SK-N-SH (cell line): Measurements from ENCODE around the gene CHST15. TPM values are rescaled to one million over a fixed set of nuclear protein-coding genes. Genes with fewer than 3 reads are reported as not detected.

Experiments
- CTCF ChIA-PET: fragments of 300-600, 350-600 bp; formaldehyde crosslinking; extraction: SDS; loops from one replicate; lab custom pipeline; 2021; lab: Yijun Ruan, JAX
- POLR2A ChIA-PET: fragments of 350-600 bp; sonication (Branson Sonifier 250); formaldehyde crosslinking; extraction: SDS; loops from one replicate; lab custom pipeline; 2020; ENCODE audit warnings: antibody characterized with exemption, inconsistent platforms; lab: Yijun Ruan, JAX
- DNase-seq: peaks from one replicate; pipeline ENCODE4 v3.0.0; 2012
- H2AFZ ChIP-seq: fragments of 200-600 bp; sonication (generic); 2 replicates; pipeline ENCODE4 v1.8.1; 2016; ENCODE audit warnings: antibody characterized with exemption, mild to moderate bottlenecking, low read depth
- H3F3A ChIP-seq: fragments of 200-600 bp; sonication (generic); replicated peaks from 2 replicates; pipeline ENCODE3; 2016; ENCODE audit warnings: antibody characterized with exemption, mild to moderate bottlenecking; ENCODE audit not compliant: insufficient read depth
- H3K27ac ChIP-seq, 2 experiments: fragments of 200-500 bp in 1 of 2; fragments of 200-600 bp in 1 of 2; sonication (Bioruptor generic) in 1 of 2; sonication (generic), shearing (Covaris generic) in 1 of 2; 2 replicates each; pipeline versions ENCODE4 v1.5.1 to v1.6.1; 2014 to 2016; ENCODE audit warnings: low read depth in 2 of 2, inconsistent platforms in 1 of 2, low read length in 1 of 2, mild to moderate bottlenecking in 1 of 2, mixed read lengths in 1 of 2
- H3K27me3 ChIP-seq: fragments of 200-600 bp; sonication (generic), shearing (Covaris generic); 2 replicates; pipeline ENCODE4 v1.6.1; 2016; ENCODE audit warnings: mixed run types; ENCODE audit not compliant: insufficient read depth
- H3K36me3 ChIP-seq, 2 experiments: fragments of 200-500 bp in 1 of 2; fragments of 200-600 bp in 1 of 2; sonication (Bioruptor generic) in 1 of 2; sonication (generic) in 1 of 2; replicated peaks in 1 of 2; 2 replicates each; pipeline versions ENCODE3 to v1.5.1; 2014 to 2016; ENCODE audit warnings: low read length in 1 of 2, mild to moderate bottlenecking in 1 of 2; ENCODE audit not compliant: insufficient read depth in 2 of 2, control insufficient read depth in 1 of 2
- H3K4me1 ChIP-seq, 2 experiments: fragments of 200-500 bp in 1 of 2; fragments of 200-600 bp in 1 of 2; sonication (Bioruptor generic) in 1 of 2; sonication (generic), shearing (Covaris generic) in 1 of 2; 2 replicates each; pipeline versions ENCODE4 v1.5.1 to v1.6.1; 2014 to 2016; ENCODE audit warnings: low read depth in 1 of 2, low read length in 1 of 2, mixed run types in 1 of 2; ENCODE audit not compliant: insufficient read depth in 2 of 2, control insufficient read depth in 1 of 2
- H3K4me2 ChIP-seq: fragments of 200-600 bp; sonication (generic), shearing (Covaris generic); 2 replicates; pipeline ENCODE4 v1.6.1; 2017; ENCODE audit warnings: mixed run types
- H3K4me3 ChIP-seq, 2 experiments: fragments of 200-500 bp in 1 of 2; fragments of 200-600 bp in 1 of 2; sonication (Bioruptor generic) in 1 of 2; sonication (generic), shearing (Covaris generic) in 1 of 2; 2 replicates each; pipeline versions ENCODE4 v1.5.1 to v1.8.1; 2014 to 2016; ENCODE audit warnings: low read depth in 2 of 2, inconsistent platforms in 1 of 2, low read length in 1 of 2, mild to moderate bottlenecking in 1 of 2, mixed read lengths in 1 of 2, moderate library complexity in 1 of 2
- H3K79me2 ChIP-seq: fragments of 200-600 bp; sonication (generic); 2 replicates; pipeline ENCODE4 v1.8.1; 2017; ENCODE audit warnings: mild to moderate bottlenecking; ENCODE audit not compliant: insufficient read depth
- H3K9ac ChIP-seq: fragments of 200-600 bp; sonication (generic); 2 replicates; pipeline ENCODE4 v1.6.1; 2017; ENCODE audit warnings: mixed run types
- H3K9me2 ChIP-seq: fragments of 200-600 bp; sonication (generic); 2 replicates; pipeline ENCODE4 v1.6.1; 2017; ENCODE audit warnings: mixed run types
- H3K9me3 ChIP-seq: fragments of 200-600 bp; sonication (generic); 2 replicates; pipeline ENCODE4 v1.6.1; 2017; ENCODE audit warnings: mixed run types, mild to moderate bottlenecking, moderate library complexity
- H4K20me1 ChIP-seq: fragments of 200-600 bp; sonication (generic); 2 replicates; pipeline ENCODE4 v1.6.1; 2017; ENCODE audit warnings: mild to moderate bottlenecking, mixed run types; ENCODE audit not compliant: insufficient read depth
- FOSL2 ChIP-seq: IDR thresholded peaks from 2 replicates; pipeline ENCODE4 v1.4.0; 2012; ENCODE audit warnings: low read depth, mild to moderate bottlenecking, moderate library complexity, borderline replicate concordance
- FOXJ3 ChIP-seq: sonication (generic); formaldehyde crosslinking; IDR thresholded peaks from 2 replicates; pipeline ENCODE4 v1.5.1; 2020; ENCODE audit warnings: mild to moderate bottlenecking, missing genetic modification reagents
- NFIC ChIP-seq: IDR thresholded peaks from 2 replicates; pipeline ENCODE4 v1.4.0; 2012; ENCODE audit warnings: borderline replicate concordance
- PBX3 ChIP-seq: IDR thresholded peaks from 2 replicates; pipeline ENCODE4; 2012
- RFX5 ChIP-seq: IDR thresholded peaks from 2 replicates; pipeline ENCODE4 v1.6.1; 2012; ENCODE audit warnings: mild to moderate bottlenecking, improper control_type of control experiment, low read length
- SMC3 ChIP-seq: IDR thresholded peaks from 2 replicates; pipeline ENCODE4 v1.6.1; 2012; ENCODE audit warnings: low read depth, low read length, improper control_type of control experiment
- TCF12 ChIP-seq: IDR thresholded peaks from 2 replicates; pipeline ENCODE4 v1.4.0; 2012
- WGBS: methylation state at CpG from one replicate; pipeline ENCODE4 v1.1.6; 2017; ENCODE audit warnings: low lambda C conversion rate; 5-methylcytosine and 5-hydroxymethylcytosine counted together
- polyA plus RNA-seq, 3 experiments: library from polyadenylated mRNA; depleted of rRNA; stranded (reverse); fragments of >200 nt; gene quantifications; 2 replicates each; pipeline ENCODE4 v1.2.3, GENCODE V29; 2012
- TF ChIP-seq, protein P1 (sequence below): IDR thresholded peaks from 2 replicates; pipeline ENCODE4 v1.4.0; 2012; ENCODE audit warnings: low read depth, borderline replicate concordance
- TF ChIP-seq, protein P2 (sequence below): fragments of 150-350 bp; IDR thresholded peaks from 2 replicates; pipeline ENCODE4 v1.6.1; 2016; ENCODE audit warnings: mild to moderate bottlenecking, low read depth, low read length

CHST15 gene
- polyA plus RNA-seq, 1 of the 3 experiments (the other 2 are of a cell fraction), result 0.02 TPM

DNA sequence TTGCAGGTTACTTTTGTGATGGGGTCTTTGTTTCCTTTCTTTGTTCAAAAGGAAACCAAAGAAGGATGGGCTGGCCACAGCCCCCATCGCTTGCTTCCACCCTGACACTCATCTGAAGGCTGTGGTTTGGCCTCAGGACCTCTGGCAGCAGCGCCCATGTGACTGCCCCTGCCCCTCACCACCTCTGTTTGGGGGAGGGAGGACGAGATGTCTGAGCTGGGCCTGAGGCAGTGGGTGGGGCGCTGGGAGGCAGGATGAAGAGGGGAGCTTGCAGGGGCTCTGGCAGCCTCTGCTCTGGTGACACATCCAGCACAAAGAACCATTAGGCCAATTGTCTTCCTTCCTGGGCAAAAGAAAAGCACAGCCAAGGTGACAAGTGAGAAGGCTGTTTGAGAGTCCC, 15.9 kb upstream of the CHST15 start:
- Histone ChIP-seq H3K27ac (no peak overlapping the region), H3K9me3 (no peaks in the 10 kb centered on the region), H3F3A (no peaks in the 10 kb centered on the region), H4K20me1 (no peaks in the 10 kb centered on the region), H2AFZ (no peak overlapping the region), H3K79me2 (no peaks in the 10 kb centered on the region), H3K4me3 (no peak overlapping the region), H3K9ac (no peak overlapping the region), H3K36me3 (no peaks in the 10 kb centered on the region), H3K4me1 (no peaks in the 10 kb centered on the region), H3K9me2 (no peaks in the 10 kb centered on the region), H3K27me3 (no peaks in the 10 kb centered on the region), H3K4me2 (no peak overlapping the region)
- WGBS, result 0% methylated on average over 1 of the region's 4 CpGs
- ChIA-PET POLR2A (no interaction called here), CTCF (interaction anchor here (0.8 kb wide), 1 partner anchor 150 kb away, joined by 3 read pairs; no protein-coding TSS in a partner anchor)
- TF ChIP-seq FOXJ3 (no peak), FOSL2 (no peak), TCF12 (no peak)
- TF ChIP-seq, protein P1, sequence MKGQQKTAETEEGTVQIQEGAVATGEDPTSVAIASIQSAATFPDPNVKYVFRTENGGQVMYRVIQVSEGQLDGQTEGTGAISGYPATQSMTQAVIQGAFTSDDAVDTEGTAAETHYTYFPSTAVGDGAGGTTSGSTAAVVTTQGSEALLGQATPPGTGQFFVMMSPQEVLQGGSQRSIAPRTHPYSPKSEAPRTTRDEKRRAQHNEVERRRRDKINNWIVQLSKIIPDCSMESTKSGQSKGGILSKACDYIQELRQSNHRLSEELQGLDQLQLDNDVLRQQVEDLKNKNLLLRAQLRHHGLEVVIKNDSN, result no peak
- TF ChIP-seq, protein P2, sequence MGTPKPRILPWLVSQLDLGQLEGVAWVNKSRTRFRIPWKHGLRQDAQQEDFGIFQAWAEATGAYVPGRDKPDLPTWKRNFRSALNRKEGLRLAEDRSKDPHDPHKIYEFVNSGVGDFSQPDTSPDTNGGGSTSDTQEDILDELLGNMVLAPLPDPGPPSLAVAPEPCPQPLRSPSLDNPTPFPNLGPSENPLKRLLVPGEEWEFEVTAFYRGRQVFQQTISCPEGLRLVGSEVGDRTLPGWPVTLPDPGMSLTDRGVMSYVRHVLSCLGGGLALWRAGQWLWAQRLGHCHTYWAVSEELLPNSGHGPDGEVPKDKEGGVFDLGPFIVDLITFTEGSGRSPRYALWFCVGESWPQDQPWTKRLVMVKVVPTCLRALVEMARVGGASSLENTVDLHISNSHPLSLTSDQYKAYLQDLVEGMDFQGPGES, result no peak
- no peak for DNase-seq

GRCh38 chr10:124107072-124107471, 13.7 kb upstream of the CHST15 start:
- POLR2A ChIA-PET, result no interaction called here
- CTCF ChIA-PET, result interaction anchor here (0.8 to 3.4 kb wide), 3 partner anchors 15 to 282 kb away, joined by 4 to 16 read pairs (median 7); no protein-coding TSS in a partner anchor
- Histone ChIP-seq H3K79me2 (no peaks in the 10 kb centered on the region), H3K9me2 (no peaks in the 10 kb centered on the region), H3K4me1 (no peaks in the 10 kb centered on the region), H3K9me3 (no peaks in the 10 kb centered on the region), H4K20me1 (no peaks in the 10 kb centered on the region), H3K27ac (no peak overlapping the region), H3K4me3 (no peak overlapping the region), H2AFZ (no peak overlapping the region), H3F3A (no peaks in the 10 kb centered on the region), H3K36me3 (no peaks in the 10 kb centered on the region), H3K27me3 (no peaks in the 10 kb centered on the region), H3K4me2 (no peak overlapping the region), H3K9ac (no peak overlapping the region)
- 54% methylated on average over 5 of the region's 5 CpGs for WGBS
- no peak for DNase-seq
- TF ChIP-seq PBX3 (no peak), SMC3 (no peak), NFIC (no peak), RFX5 (no peak)
